GM13976 (cell line): ENCODE measurements around the gene CPS1.

Experiments used
- DNase-seq: peaks from one replicate; pipeline ENCODE4 v3.0.0; 2012; ENCODE audit warnings: low spot score
- CTCF ChIP-seq: IDR thresholded peaks from 2 replicates; pipeline ENCODE4 v1.5.1; 2012; ENCODE audit warnings: borderline replicate concordance, mild to moderate bottlenecking; ENCODE audit not compliant: insufficient read depth; ENCODE audit errors: extremely low read depth, missing control alignments, control extremely low read depth
- in situ Hi-C: fragments of 300-500 bp; cut with MboI; formaldehyde crosslinking; loops from one replicate; pipeline ENCODE4 v1.12.0; 2022; ENCODE audit warnings: low sequenced_read_pairs, mixed read lengths, inconsistent platforms; ENCODE audit not compliant: unreplicated experiment

CPS1 gene

GRCh38 chr2:210544007-210544590 is 12.3 kb upstream of the CPS1 start:
- TF ChIP-seq CTCF, result no peak
- no peak for DNase-seq
- in situ Hi-C loops, result no loop called here

- in situ Hi-C loops, result no loop called here
- TF ChIP-seq CTCF, result no peak
- no peak for DNase-seq
Observed at GRCh38 chr2:210544831-210545230, 11.6 kb upstream of the CPS1 start.

GRCh38 chr2:210546424-210547208 is 9.8 kb upstream of the CPS1 start:
- no peak for TF ChIP-seq CTCF
- no peak for DNase-seq
- in situ Hi-C loops, result no loop called here

GRCh38 chr2:210548031-210548430 is 8.4 kb upstream of the CPS1 start:
- no peak for DNase-seq
- no peak for TF ChIP-seq CTCF
- in situ Hi-C loops, result no loop called here

- in situ Hi-C loops, result no loop called here
- no peak for DNase-seq
- no peak for TF ChIP-seq CTCF
Observed at GRCh38 chr2:210548878-210549384, 7.5 kb upstream of the CPS1 start.

- no peak for TF ChIP-seq CTCF
- in situ Hi-C loops, result no loop called here
- no peak for DNase-seq
Observed at GRCh38 chr2:210551001-210551400, 5.4 kb upstream of the CPS1 start.
